Mesodermal cell (in vitro differentiated cells): ENCODE measurements around the gene LRMDA.
"Not testable (repeated sequence)": the region's sequence is repeated elsewhere in the genome, so short reads cannot be mapped to it uniquely, and the experiment has no call there.

ENCODE experiments used
- H3K27ac ChIP-seq: 2 replicates; pipeline ENCODE4 v1.7.0; 2013; ENCODE audit warnings: mild to moderate bottlenecking, low read depth, low read length, moderate library complexity; ENCODE audit not compliant: severe bottlenecking
- H3K36me3 ChIP-seq: 2 replicates; pipeline ENCODE4 v1.7.1; 2013; ENCODE audit warnings: mild to moderate bottlenecking, low read length, moderate library complexity; ENCODE audit not compliant: control insufficient read depth, insufficient read depth
- H3K4me1 ChIP-seq: one replicate; pipeline ENCODE4 v1.7.1; 2013; ENCODE audit warnings: mild to moderate bottlenecking, low read length; ENCODE audit not compliant: insufficient read depth, control insufficient read depth, poor library complexity, severe bottlenecking
- H3K4me3 ChIP-seq: 2 replicates; pipeline ENCODE4 v1.7.0; 2013; ENCODE audit warnings: low read length, control low read depth, mild to moderate bottlenecking; ENCODE audit not compliant: insufficient read depth, poor library complexity, severe bottlenecking; ENCODE audit errors: extremely low read depth
- H3K9me3 ChIP-seq: 2 replicates; pipeline ENCODE4 v1.7.1; 2013; ENCODE audit warnings: mild to moderate bottlenecking, low read length, moderate library complexity; ENCODE audit not compliant: control insufficient read depth
- WGBS, 2 experiments: methylation state at CpG; one replicate each; pipeline ENCODE4 v1.1.5; 2013; ENCODE audit warnings: missing lambda C conversion rate in 2 of 2; ENCODE audit not compliant: insufficient coverage in 2 of 2; 5-methylcytosine and 5-hydroxymethylcytosine counted together

The LRMDA gene

GRCh38 chr10:76051007-76051936 lies 619.8 kb downstream of the LRMDA start:
- no peak overlapping the region for H3K4me3 ChIP-seq
- WGBS, 2 experiments, result 17 to 40% methylated on average over 7 to 9 of the region's 12 CpGs
- H3K9me3 ChIP-seq, result peaks cover 14% of the 10 kb centered on the region
- no peaks in the 10 kb centered on the region for H3K36me3 ChIP-seq
- H3K27ac ChIP-seq, result peak overlapping the region; percentile 71
- peaks cover 7% of the 10 kb centered on the region for H3K4me1 ChIP-seq

- Histone ChIP-seq H3K4me3 (no peak overlapping the region), H3K9me3 (peaks cover 25% of the 10 kb centered on the region), H3K36me3 (no peaks in the 10 kb centered on the region), H3K4me1 (peaks cover 7% of the 10 kb centered on the region), H3K27ac (no peak overlapping the region)
- WGBS, 2 experiments, result 100% methylated on average over 1 of the region's 9 CpGs; no CpG with 5 or more reads in 1 of the 2 experiments
Observed at GRCh38 chr10:76052682-76053503, 621.5 kb downstream of the LRMDA start.

GRCh38 chr10:76055466-76055865 lies 624.0 kb downstream of the LRMDA start:
- Histone ChIP-seq H3K36me3 (no peaks in the 10 kb centered on the region), H3K4me3 (no peak overlapping the region), H3K9me3 (peaks cover 25% of the 10 kb centered on the region), H3K4me1 (peaks cover 4% of the 10 kb centered on the region), H3K27ac (no peak overlapping the region)
- 73 to 93% methylated on average over 2 to 3 of the region's 3 CpGs for WGBS, 2 experiments

- Histone ChIP-seq H3K9me3 (peaks cover 25% of the 10 kb centered on the region), H3K4me1 (no peaks in the 10 kb centered on the region), H3K36me3 (no peaks in the 10 kb centered on the region), H3K4me3 (no peak overlapping the region), H3K27ac (no peak overlapping the region)
- 93 to 100% methylated on average over 1 of the region's 1 CpG for WGBS, 2 experiments
Observed at GRCh38 chr10:76055963-76056362, 624.5 kb downstream of the LRMDA start.

- H3K36me3 ChIP-seq, H3K27ac ChIP-seq, H3K4me1 ChIP-seq, H3K4me3 ChIP-seq: not testable (repeated sequence)
- peaks cover 14% of the 10 kb centered on the region for H3K9me3 ChIP-seq
- WGBS, 2 experiments, result no CpG with 5 or more reads among the region's 2 CpGs
Observed at GRCh38 chr10:76060993-76061392, 629.6 kb downstream of the LRMDA start.

GRCh38 chr10:76066457-76066856 lies 635.0 kb downstream of the LRMDA start:
- Histone ChIP-seq H3K27ac (no peak overlapping the region), H3K4me3 (no peak overlapping the region), H3K4me1 (no peaks in the 10 kb centered on the region), H3K36me3 (no peaks in the 10 kb centered on the region), H3K9me3 (no peaks in the 10 kb centered on the region)
- WGBS, 2 experiments, result 90 to 100% methylated on average over 1 of the region's 1 CpG

GRCh38 chr10:76067447-76067846 lies 636.0 kb downstream of the LRMDA start:
- no peaks in the 10 kb centered on the region for H3K4me1 ChIP-seq
- no peaks in the 10 kb centered on the region for H3K9me3 ChIP-seq
- WGBS, 2 experiments, result 92 to 94% methylated on average over 2 of the region's 3 CpGs
- H3K4me3 ChIP-seq, result no peak overlapping the region
- H3K36me3 ChIP-seq, result no peaks in the 10 kb centered on the region
- no peak overlapping the region for H3K27ac ChIP-seq

- H3K9me3 ChIP-seq, result no peaks in the 10 kb centered on the region
- no peak overlapping the region for H3K4me3 ChIP-seq
- 97 to 100% methylated on average over 2 to 3 of the region's 3 CpGs for WGBS, 2 experiments
- H3K27ac ChIP-seq, result no peak overlapping the region
- H3K4me1 ChIP-seq, result no peaks in the 10 kb centered on the region
- no peaks in the 10 kb centered on the region for H3K36me3 ChIP-seq
Observed at GRCh38 chr10:76068856-76069255, 637.4 kb downstream of the LRMDA start.

- peaks cover 3% of the 10 kb centered on the region for H3K9me3 ChIP-seq
- no peaks in the 10 kb centered on the region for H3K36me3 ChIP-seq
- 100% methylated on average over 2 to 3 of the region's 5 CpGs for WGBS, 2 experiments
- no peaks in the 10 kb centered on the region for H3K4me1 ChIP-seq
- H3K27ac ChIP-seq, result no peak overlapping the region
- H3K4me3 ChIP-seq, result no peak overlapping the region
Observed at GRCh38 chr10:76070916-76071315, 639.5 kb downstream of the LRMDA start.

GRCh38 chr10:76071653-76072365 lies 640.4 kb downstream of the LRMDA start:
- 91% methylated on average over 1 of the region's 5 CpGs; no CpG with 5 or more reads in 1 of the 2 experiments for WGBS, 2 experiments
- no peak overlapping the region for H3K27ac ChIP-seq
- H3K4me3 ChIP-seq, result no peak overlapping the region
- peaks cover 3% of the 10 kb centered on the region for H3K9me3 ChIP-seq
- no peaks in the 10 kb centered on the region for H3K36me3 ChIP-seq
- H3K4me1 ChIP-seq, result no peaks in the 10 kb centered on the region
